ENCODE measurements around the gene HS6ST1. TPM values are rescaled to one million over a fixed set of nuclear protein-coding genes. Genes with fewer than 3 reads are reported as not detected.

The HS6ST1 gene
- total RNA-seq, 1 experiment from 2014 or later = 21.5 TPM

GRCh38 chr2:128291161-128291843 lies 27.4 kb downstream of the HS6ST1 start:
- POLR2A ChIA-PET (ENCODE audit: unreplicated experiment) = no interaction called here
- Histone ChIP-seq H3K9ac (ENCODE audit: low read length) (no peak overlapping the region), H3K9me2 (replicated peaks; ENCODE audit: low read length) (no peaks in the 10 kb centered on the region), H3K4me2 (ENCODE audit: low read length) (no peak overlapping the region), H4K20me1 (ENCODE audit: low read length) (no peaks in the 10 kb centered on the region), H3K27me3 (ENCODE audit: low read length) (no peaks in the 10 kb centered on the region), H3K79me2 (ENCODE audit: low read length) (0 out of 2 replicates have a peak, but pooled peaks cover under 1% of the 10 kb centered on the region), H2AFZ (ENCODE audit: low read length) (no peak overlapping the region), H3K27ac (ENCODE audit: low read length) (no peak overlapping the region), H3K9me3 (ENCODE audit: low read length) (no peaks in the 10 kb centered on the region), H3F3A (ENCODE audit: low read length, unreplicated experiment) (no peaks in the 10 kb centered on the region), H3K36me3 (ENCODE audit: low read depth, low read length) (no peaks in the 10 kb centered on the region), H3K4me1 (ENCODE audit: insufficient read depth, low read length) (no peaks in the 10 kb centered on the region), H3K4me3 (ENCODE audit: low read length) (no peak overlapping the region)
- no TSS peak for BruUV-seq (replicated peaks)
- intact Hi-C loops (cut with micrococcal nuclease) = no loop called here
- DNase-seq (no peak), ATAC-seq (no peak)
- CTCF ChIA-PET = no interaction called here
- TF ChIP-seq, protein P1, sequence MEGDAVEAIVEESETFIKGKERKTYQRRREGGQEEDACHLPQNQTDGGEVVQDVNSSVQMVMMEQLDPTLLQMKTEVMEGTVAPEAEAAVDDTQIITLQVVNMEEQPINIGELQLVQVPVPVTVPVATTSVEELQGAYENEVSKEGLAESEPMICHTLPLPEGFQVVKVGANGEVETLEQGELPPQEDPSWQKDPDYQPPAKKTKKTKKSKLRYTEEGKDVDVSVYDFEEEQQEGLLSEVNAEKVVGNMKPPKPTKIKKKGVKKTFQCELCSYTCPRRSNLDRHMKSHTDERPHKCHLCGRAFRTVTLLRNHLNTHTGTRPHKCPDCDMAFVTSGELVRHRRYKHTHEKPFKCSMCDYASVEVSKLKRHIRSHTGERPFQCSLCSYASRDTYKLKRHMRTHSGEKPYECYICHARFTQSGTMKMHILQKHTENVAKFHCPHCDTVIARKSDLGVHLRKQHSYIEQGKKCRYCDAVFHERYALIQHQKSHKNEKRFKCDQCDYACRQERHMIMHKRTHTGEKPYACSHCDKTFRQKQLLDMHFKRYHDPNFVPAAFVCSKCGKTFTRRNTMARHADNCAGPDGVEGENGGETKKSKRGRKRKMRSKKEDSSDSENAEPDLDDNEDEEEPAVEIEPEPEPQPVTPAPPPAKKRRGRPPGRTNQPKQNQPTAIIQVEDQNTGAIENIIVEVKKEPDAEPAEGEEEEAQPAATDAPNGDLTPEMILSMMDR (conservative IDR thresholded peaks at IDR 0.05; ENCODE audit: low read depth, low read length) = no peak
- TF ChIP-seq EZH2 (IDR thresholded peaks at IDR 0.05; ENCODE audit: low read length, unreplicated experiment) = no peak
- TF ChIP-seq EZH2phosphoT487 (IDR thresholded peaks at IDR 0.05; ENCODE audit: borderline replicate concordance, low read length) = no peak

DNA sequence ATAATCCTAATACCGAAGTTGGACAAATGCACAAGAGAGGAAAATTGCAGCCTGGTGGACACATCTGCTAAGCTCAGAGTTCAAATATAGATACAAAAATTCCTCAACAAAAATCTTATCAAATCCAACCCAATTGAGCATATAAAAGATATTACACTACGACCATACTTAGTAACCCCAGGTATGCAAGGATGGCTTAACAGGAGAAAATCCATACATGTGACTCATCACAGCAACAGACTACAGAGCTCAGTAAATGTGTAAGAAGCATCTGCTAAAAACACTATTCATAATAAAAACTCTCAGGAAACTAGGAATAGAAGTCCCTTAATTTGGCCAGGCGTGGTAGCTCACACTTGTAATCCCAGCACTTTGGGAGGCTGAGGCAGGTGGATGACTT lies 28.3 kb downstream of the HS6ST1 start:
- CTCF ChIA-PET = interaction anchor here (0.5 kb wide), 1 partner anchor 27 kb away, joined by 4 read pairs; no protein-coding TSS in a partner anchor
- no peak for DNase-seq
- no peak overlapping the region for H3K27ac ChIP-seq (ENCODE audit: low read length)
- no peak for ATAC-seq
- H3K9me3 ChIP-seq (ENCODE audit: low read length) = no peaks in the 10 kb centered on the region
- intact Hi-C loops (cut with micrococcal nuclease) = no loop called here
- H4K20me1 ChIP-seq (ENCODE audit: low read length) = no peaks in the 10 kb centered on the region
- no peak overlapping the region for H3K9ac ChIP-seq (ENCODE audit: low read length)
- no peak overlapping the region for H3K4me3 ChIP-seq (ENCODE audit: low read length)
- H2AFZ ChIP-seq (ENCODE audit: low read length) = no peak overlapping the region
- no peaks in the 10 kb centered on the region for H3K27me3 ChIP-seq (ENCODE audit: low read length)
- H3K36me3 ChIP-seq (ENCODE audit: low read depth, low read length) = no peaks in the 10 kb centered on the region
- POLR2A ChIA-PET (ENCODE audit: unreplicated experiment) = no interaction called here
- TF ChIP-seq, protein P1 (conservative IDR thresholded peaks at IDR 0.05; ENCODE audit: low read depth, low read length) = no peak
- TF ChIP-seq EZH2 (IDR thresholded peaks at IDR 0.05; ENCODE audit: low read length, unreplicated experiment) = no peak
- no peak for TF ChIP-seq EZH2phosphoT487 (IDR thresholded peaks at IDR 0.05; ENCODE audit: borderline replicate concordance, low read length)
- H3K4me2 ChIP-seq (ENCODE audit: low read length) = no peak overlapping the region
- H3K9me2 ChIP-seq (replicated peaks; ENCODE audit: low read length) = no peaks in the 10 kb centered on the region
- H3K79me2 ChIP-seq (ENCODE audit: low read length) = no peaks in the 10 kb centered on the region
- no peaks in the 10 kb centered on the region for H3F3A ChIP-seq (ENCODE audit: low read length, unreplicated experiment)
- H3K4me1 ChIP-seq (ENCODE audit: insufficient read depth, low read length) = no peaks in the 10 kb centered on the region
- no TSS peak for BruUV-seq (replicated peaks)

- intact Hi-C loops (cut with micrococcal nuclease) = no loop called here
- ChIA-PET CTCF (interaction anchor here (0.5 kb wide), 1 partner anchor 28 kb away, joined by 4 read pairs; no protein-coding TSS in a partner anchor), POLR2A (ENCODE audit: unreplicated experiment) (no interaction called here)
- H3K27me3 ChIP-seq (ENCODE audit: low read length) = no peaks in the 10 kb centered on the region
- H3K4me1 ChIP-seq (ENCODE audit: insufficient read depth, low read length) = no peaks in the 10 kb centered on the region
- no peaks in the 10 kb centered on the region for H3K9me3 ChIP-seq (ENCODE audit: low read length)
- DNase-seq (no peak), ATAC-seq (no peak)
- H3K4me2 ChIP-seq (ENCODE audit: low read length) = no peak overlapping the region
- no peaks in the 10 kb centered on the region for H3K36me3 ChIP-seq (ENCODE audit: low read depth, low read length)
- no TSS peak for BruUV-seq (replicated peaks)
- TF ChIP-seq EZH2 (IDR thresholded peaks at IDR 0.05; ENCODE audit: low read length, unreplicated experiment) (no peak), EZH2phosphoT487 (IDR thresholded peaks at IDR 0.05; ENCODE audit: borderline replicate concordance, low read length) (no peak)
- TF ChIP-seq, protein P1 (conservative IDR thresholded peaks at IDR 0.05; ENCODE audit: low read depth, low read length) = no peak
- no peaks in the 10 kb centered on the region for H3K79me2 ChIP-seq (ENCODE audit: low read length)
- no peaks in the 10 kb centered on the region for H3F3A ChIP-seq (ENCODE audit: low read length, unreplicated experiment)
- no peaks in the 10 kb centered on the region for H4K20me1 ChIP-seq (ENCODE audit: low read length)
- H2AFZ ChIP-seq (ENCODE audit: low read length) = no peak overlapping the region
- H3K9ac ChIP-seq (ENCODE audit: low read length) = no peak overlapping the region
- H3K27ac ChIP-seq (ENCODE audit: low read length) = no peak overlapping the region
- H3K9me2 ChIP-seq (replicated peaks; ENCODE audit: low read length) = no peaks in the 10 kb centered on the region
- no peak overlapping the region for H3K4me3 ChIP-seq (ENCODE audit: low read length)
Measured at GRCh38 chr2:128289439-128289838, 29.2 kb downstream of the HS6ST1 start.

Data from PC-3 (cell line).